Measurements from ENCODE around the gene CBX1.
A peak's percentile ranks its signal among the peaks of the same experiment; 100 is the strongest.

The CBX1 gene

GRCh38 chr17:48101012-48101720 is at the start of gene CBX1:
TSS of gene CBX1 (minus strand) at chr17:48101478. CDS start at chr17:48077004, 24,474 bp downstream.
- peak; percentile 91 for DNase-seq (ENCODE audit: low spot score)

- DNase-seq (ENCODE audit: low spot score), result no peak
Observed at GRCh38 chr17:48150597-48151001, 49.3 kb upstream of the CBX1 start.

- no peak for DNase-seq (ENCODE audit: low spot score)
Observed at GRCh38 chr17:48149787-48150463, 48.6 kb upstream of the CBX1 start.

GRCh38 chr17:48148854-48149786 is 47.8 kb upstream of the CBX1 start:
- DNase-seq (ENCODE audit: low spot score), result peak; percentile 54

GRCh38 chr17:48148029-48148770 is 46.9 kb upstream of the CBX1 start:
- DNase-seq (ENCODE audit: low spot score), result no peak

- no peak for DNase-seq (ENCODE audit: low spot score)
Observed at GRCh38 chr17:48144976-48145798, 43.9 kb upstream of the CBX1 start.

GRCh38 chr17:48144231-48144630 is 43.0 kb upstream of the CBX1 start:
- DNase-seq (ENCODE audit: low spot score), result no peak

- DNase-seq (ENCODE audit: low spot score), result no peak
Observed at GRCh38 chr17:48143629-48144028, 42.4 kb upstream of the CBX1 start.

- no peak for DNase-seq (ENCODE audit: low spot score)
Observed at GRCh38 chr17:48139944-48140343, 38.7 kb upstream of the CBX1 start.

GRCh38 chr17:48137656-48138055 is 36.4 kb upstream of the CBX1 start:
- no peak for DNase-seq (ENCODE audit: low spot score)

GRCh38 chr17:48134912-48135480 is 33.7 kb upstream of the CBX1 start:
- DNase-seq (ENCODE audit: low spot score), result peak; percentile 59

GRCh38 chr17:48132385-48132784 is 31.1 kb upstream of the CBX1 start:
- no peak for DNase-seq (ENCODE audit: low spot score)

GRCh38 chr17:48131216-48131824 is 30.0 kb upstream of the CBX1 start:
- peak; percentile 84 for DNase-seq (ENCODE audit: low spot score)

- no peak for DNase-seq (ENCODE audit: low spot score)
Observed at GRCh38 chr17:48129981-48130380, 28.7 kb upstream of the CBX1 start.

GRCh38 chr17:48128400-48128799 is 27.1 kb upstream of the CBX1 start:
- no peak for DNase-seq (ENCODE audit: low spot score)

- peak; percentile 43 for DNase-seq (ENCODE audit: low spot score)
Observed at GRCh38 chr17:48127371-48128051, 26.2 kb upstream of the CBX1 start.

GRCh38 chr17:48126532-48126850 is 25.2 kb upstream of the CBX1 start:
- DNase-seq (ENCODE audit: low spot score), result no peak

- DNase-seq (ENCODE audit: low spot score), result no peak
Observed at GRCh38 chr17:48125829-48126531, 24.7 kb upstream of the CBX1 start.

- DNase-seq (ENCODE audit: low spot score), result no peak
Observed at GRCh38 chr17:48123776-48124388, 22.6 kb upstream of the CBX1 start.
